Measurements from ENCODE around the gene GNG12.

The GNG12 gene

GRCh38 chr1:67812226-67812625 lies 21.0 kb downstream of the GNG12 start:
- no peak for DNase-seq

- no peak for DNase-seq
Observed at GRCh38 chr1:67811781-67812180, 21.5 kb downstream of the GNG12 start.

GRCh38 chr1:67809887-67810286 lies 23.4 kb downstream of the GNG12 start:
- no peak for DNase-seq

DNA sequence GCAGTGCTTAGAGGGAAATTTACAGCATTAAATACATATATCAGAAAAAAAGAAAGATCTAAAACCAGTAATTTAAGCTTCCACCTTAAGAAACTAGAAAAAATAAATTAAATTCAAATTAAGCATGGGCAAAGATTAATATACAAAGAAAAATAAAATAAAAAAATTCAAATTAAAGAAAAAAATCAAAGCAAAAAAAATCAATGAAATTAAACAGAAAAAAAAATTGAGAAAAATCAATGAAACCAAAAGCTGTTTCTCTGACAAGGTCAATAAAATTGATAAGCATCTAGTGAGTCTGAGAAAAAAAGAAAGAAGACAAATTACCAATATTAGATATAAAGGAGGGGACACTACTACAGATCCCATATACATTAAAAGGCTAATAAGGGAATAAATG lies 26.0 kb downstream of the GNG12 start:
- DNase-seq: no peak

- DNase-seq: no peak
Observed at GRCh38 chr1:67804710-67805109, 28.6 kb downstream of the GNG12 start.

DNA sequence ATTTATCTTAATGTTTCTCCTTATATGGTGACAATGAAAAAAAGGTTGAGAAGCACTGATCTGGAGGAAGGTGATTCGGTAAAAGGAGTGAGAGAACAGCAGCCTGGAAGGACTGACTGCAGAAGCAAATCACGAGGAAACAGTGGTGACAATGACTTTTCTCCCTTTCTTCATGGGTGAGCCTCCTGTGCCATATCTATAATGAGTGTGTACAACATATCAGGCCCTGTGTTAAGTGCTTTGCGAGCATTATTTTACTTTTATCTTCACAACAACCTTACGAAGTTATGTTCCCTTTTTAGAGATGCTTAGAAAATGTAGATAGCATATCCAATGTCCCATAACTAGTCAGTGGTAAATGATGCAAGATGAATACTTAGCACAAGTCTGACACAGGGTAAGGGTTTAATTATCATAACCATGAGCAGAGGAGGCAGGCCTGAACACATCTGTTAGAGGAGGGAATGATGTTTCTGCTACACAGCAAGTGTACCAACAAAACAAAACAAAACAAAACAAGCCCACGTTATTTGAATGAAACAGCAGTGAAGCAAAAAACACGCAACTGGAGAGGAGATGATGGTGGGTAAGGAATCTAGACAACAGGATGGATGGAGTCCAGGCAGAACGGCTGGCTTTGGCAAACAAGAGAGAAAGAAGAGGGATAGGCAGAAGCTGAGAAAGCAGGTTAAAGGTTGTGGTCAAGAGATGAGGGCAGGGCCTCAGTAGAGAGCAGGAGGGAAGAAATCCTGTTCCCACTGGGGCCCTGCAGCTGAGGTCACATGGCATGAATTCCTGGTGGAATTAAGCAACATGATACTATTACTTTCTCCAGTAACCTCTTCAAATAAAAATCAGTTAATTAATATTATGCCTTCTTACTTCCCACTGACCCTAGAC lies 29.6 kb downstream of the GNG12 start:
- no peak for DNase-seq

GRCh38 chr1:67802565-67802964 lies 30.7 kb downstream of the GNG12 start:
- no peak for DNase-seq

- DNase-seq: no peak
Observed at GRCh38 chr1:67801903-67802302, 31.4 kb downstream of the GNG12 start.

DNA sequence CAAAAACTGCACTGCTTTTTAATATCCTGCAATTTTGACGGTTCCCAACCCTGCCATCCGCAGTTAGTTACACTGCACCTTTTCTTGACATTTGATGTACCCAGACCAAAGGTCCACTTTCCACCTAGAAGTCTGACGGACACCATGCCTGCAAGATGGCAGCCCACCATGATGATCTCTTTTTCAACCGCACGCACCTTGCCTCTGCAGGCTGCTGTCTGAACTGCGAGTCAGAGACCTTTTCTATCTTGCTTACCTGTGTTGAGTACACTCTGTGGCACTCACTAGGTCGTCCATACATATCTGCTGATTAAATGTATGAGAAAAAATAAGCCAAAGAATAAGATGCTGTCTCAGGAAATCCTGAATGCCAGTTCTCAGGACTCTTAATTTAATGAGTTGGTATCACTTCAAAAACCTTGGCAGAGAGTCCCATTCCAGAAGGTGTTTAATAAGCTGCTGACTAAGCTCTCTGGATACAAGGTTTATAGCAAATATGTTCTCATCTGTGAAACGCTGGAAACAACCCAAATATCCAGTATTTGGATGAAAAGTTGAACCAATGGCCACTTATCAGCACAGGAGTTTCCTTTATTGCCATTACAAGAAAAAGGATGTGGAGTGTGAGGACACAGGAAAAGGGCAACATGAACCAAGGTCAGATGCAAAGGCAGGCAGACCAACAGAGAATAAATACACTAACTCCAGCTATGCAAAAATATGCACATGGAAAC lies 37.9 kb downstream of the GNG12 start:
- DNase-seq: no peak

DNA sequence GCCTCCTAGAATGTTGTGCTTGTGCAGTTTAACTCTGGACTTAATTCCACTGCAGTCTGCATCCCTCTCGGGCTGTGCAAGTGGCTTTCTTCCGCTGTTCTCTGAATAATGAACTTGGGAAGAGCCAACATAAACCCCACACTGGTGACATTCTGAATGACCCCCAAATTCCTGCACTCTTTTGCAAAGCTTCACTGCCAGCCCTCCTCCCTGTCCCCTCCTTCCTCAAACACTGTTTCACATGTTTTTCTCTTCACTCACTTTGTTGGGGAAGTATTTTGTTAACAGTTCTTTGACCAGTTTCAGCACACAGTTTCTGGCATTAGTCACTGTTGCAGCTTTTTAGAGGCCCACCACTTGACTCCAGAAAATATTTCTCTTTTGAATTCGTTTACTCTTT lies 39.7 kb downstream of the GNG12 start:
- no peak for DNase-seq

GRCh38 chr1:67792741-67793458 lies 40.4 kb downstream of the GNG12 start:
- DNase-seq: no peak

GRCh38 chr1:67792103-67792502 lies 41.2 kb downstream of the GNG12 start:
- DNase-seq: no peak

- no peak for DNase-seq
Observed at GRCh38 chr1:67791686-67792085, 41.6 kb downstream of the GNG12 start.

GRCh38 chr1:67791261-67791660 lies 42.0 kb downstream of the GNG12 start:
- no peak for DNase-seq

- DNase-seq: no peak
Observed at GRCh38 chr1:67790201-67790692, 43.0 kb downstream of the GNG12 start.

GRCh38 chr1:67789551-67789950 lies 43.7 kb downstream of the GNG12 start:
- DNase-seq: no peak

- no peak for DNase-seq
Observed at GRCh38 chr1:67788904-67789303, 44.4 kb downstream of the GNG12 start.

GRCh38 chr1:67788238-67788790 lies 45.0 kb downstream of the GNG12 start:
- DNase-seq: no peak

- no peak for DNase-seq
Observed at GRCh38 chr1:67787746-67788145, 45.5 kb downstream of the GNG12 start.

GRCh38 chr1:67785847-67786753 lies 47.2 kb downstream of the GNG12 start:
- no peak for DNase-seq

GRCh38 chr1:67784545-67785186 lies 48.6 kb downstream of the GNG12 start:
- no peak for DNase-seq

Measured in CD4-positive, alpha-beta T cell treated with Interleukin-4 for 4 hours (primary cell).